ENCODE measurements around the gene CAPN13. TPM values are rescaled to one million over a fixed set of nuclear protein-coding genes. Genes with fewer than 3 reads are reported as not detected.

Gene CAPN13
- total RNA-seq, 1 experiment from 2014 or later, result not detected

- ChIA-PET POLR2A (no interaction called here), CTCF (no interaction called here)
- Mint-ChIP-seq H3K36me3 (ENCODE audit: insufficient read depth, unreplicated experiment) (no peaks in the 10 kb centered on the region), H3K4me1 (ENCODE audit: insufficient read depth, unreplicated experiment) (peaks cover 7% of the 10 kb centered on the region), H3K27me3 (ENCODE audit: insufficient read depth, unreplicated experiment) (peaks cover 11% of the 10 kb centered on the region), H3K9me3 (ENCODE audit: unreplicated experiment) (no peaks in the 10 kb centered on the region), H3K4me3 (ENCODE audit: unreplicated experiment) (no peak overlapping the region), H3K27ac (ENCODE audit: low read depth, unreplicated experiment) (no peak overlapping the region)
- no TSS peak for BruUV-seq (replicated peaks)
- TF ChIP-seq, protein P1, sequence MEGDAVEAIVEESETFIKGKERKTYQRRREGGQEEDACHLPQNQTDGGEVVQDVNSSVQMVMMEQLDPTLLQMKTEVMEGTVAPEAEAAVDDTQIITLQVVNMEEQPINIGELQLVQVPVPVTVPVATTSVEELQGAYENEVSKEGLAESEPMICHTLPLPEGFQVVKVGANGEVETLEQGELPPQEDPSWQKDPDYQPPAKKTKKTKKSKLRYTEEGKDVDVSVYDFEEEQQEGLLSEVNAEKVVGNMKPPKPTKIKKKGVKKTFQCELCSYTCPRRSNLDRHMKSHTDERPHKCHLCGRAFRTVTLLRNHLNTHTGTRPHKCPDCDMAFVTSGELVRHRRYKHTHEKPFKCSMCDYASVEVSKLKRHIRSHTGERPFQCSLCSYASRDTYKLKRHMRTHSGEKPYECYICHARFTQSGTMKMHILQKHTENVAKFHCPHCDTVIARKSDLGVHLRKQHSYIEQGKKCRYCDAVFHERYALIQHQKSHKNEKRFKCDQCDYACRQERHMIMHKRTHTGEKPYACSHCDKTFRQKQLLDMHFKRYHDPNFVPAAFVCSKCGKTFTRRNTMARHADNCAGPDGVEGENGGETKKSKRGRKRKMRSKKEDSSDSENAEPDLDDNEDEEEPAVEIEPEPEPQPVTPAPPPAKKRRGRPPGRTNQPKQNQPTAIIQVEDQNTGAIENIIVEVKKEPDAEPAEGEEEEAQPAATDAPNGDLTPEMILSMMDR (IDR thresholded peaks at IDR 0.05; ENCODE audit: unreplicated experiment), result no peak
- intact Hi-C loops (cut with micrococcal nuclease), result no loop called here
- no peak for DNase-seq (ENCODE audit: unreplicated experiment)
These were observed 47.8 kb downstream of the CAPN13 start for GRCh38 chr2:30759481-30759880.

DNA sequence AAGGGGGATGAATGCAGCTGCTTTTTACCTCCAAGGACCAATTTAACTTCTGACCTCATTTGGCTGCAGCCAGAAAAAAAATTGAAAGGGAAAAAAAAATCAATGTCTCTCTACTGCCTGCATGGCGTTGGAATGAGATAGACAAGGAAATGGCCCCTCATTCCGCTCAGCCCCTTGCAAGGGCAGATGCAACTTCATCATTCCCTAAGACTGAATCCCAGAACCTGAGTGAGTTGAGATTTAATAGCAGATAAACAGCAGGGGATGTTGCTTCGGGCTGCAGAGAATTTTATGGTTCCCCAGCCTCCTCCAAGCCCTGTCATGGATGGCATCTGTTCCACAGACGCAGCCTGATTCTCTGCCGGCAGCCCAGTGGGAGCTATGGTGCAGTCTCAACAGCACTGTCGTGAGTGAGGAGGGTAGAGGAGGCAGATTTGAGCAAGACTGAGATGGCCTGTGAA lies 49.0 kb downstream of the CAPN13 start:
- Mint-ChIP-seq H3K4me3 (ENCODE audit: unreplicated experiment) (no peak overlapping the region), H3K9me3 (ENCODE audit: unreplicated experiment) (no peaks in the 10 kb centered on the region), H3K27me3 (ENCODE audit: insufficient read depth, unreplicated experiment) (peaks cover 23% of the 10 kb centered on the region), H3K4me1 (ENCODE audit: insufficient read depth, unreplicated experiment) (peaks cover 7% of the 10 kb centered on the region), H3K36me3 (ENCODE audit: insufficient read depth, unreplicated experiment) (no peaks in the 10 kb centered on the region), H3K27ac (ENCODE audit: low read depth, unreplicated experiment) (no peak overlapping the region)
- intact Hi-C loops (cut with micrococcal nuclease), result no loop called here
- no peak for DNase-seq (ENCODE audit: unreplicated experiment)
- CTCF ChIA-PET, result no interaction called here
- no TSS peak for BruUV-seq (replicated peaks)
- TF ChIP-seq, protein P1 (IDR thresholded peaks at IDR 0.05; ENCODE audit: unreplicated experiment), result no peak
- POLR2A ChIA-PET, result no interaction called here

DNA sequence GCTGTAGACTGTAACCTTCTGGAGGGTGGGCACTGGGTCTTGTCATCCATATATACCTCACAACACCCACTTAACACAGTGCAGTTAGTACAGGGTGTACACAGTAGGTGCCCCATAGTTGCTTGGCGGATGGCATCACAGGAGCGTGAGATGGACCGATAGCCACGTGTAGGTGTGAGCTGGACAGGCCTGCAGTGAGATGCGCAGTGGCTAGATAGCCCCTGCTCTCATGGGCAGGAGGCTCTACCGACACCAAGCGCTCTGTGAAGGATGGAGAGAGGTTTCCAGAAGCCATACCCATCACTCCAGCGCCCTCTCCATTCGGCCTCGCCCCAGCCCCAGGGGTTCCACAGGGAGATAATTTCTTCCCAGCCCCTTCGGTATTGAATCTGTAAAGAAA lies 49.5 kb downstream of the CAPN13 start:
- no peak overlapping the region for H3K4me3 Mint-ChIP-seq (ENCODE audit: unreplicated experiment)
- DNase-seq (ENCODE audit: unreplicated experiment), result no peak
- no peaks in the 10 kb centered on the region for H3K9me3 Mint-ChIP-seq (ENCODE audit: unreplicated experiment)
- BruUV-seq (replicated peaks), result no TSS peak
- peaks cover 23% of the 10 kb centered on the region for H3K27me3 Mint-ChIP-seq (ENCODE audit: insufficient read depth, unreplicated experiment)
- no peaks in the 10 kb centered on the region for H3K36me3 Mint-ChIP-seq (ENCODE audit: insufficient read depth, unreplicated experiment)
- TF ChIP-seq, protein P1 (IDR thresholded peaks at IDR 0.05; ENCODE audit: unreplicated experiment), result no peak
- no peak overlapping the region for H3K27ac Mint-ChIP-seq (ENCODE audit: low read depth, unreplicated experiment)
- ChIA-PET CTCF (no interaction called here), POLR2A (no interaction called here)
- intact Hi-C loops (cut with micrococcal nuclease), result no loop called here
- H3K4me1 Mint-ChIP-seq (ENCODE audit: insufficient read depth, unreplicated experiment), result peaks cover 7% of the 10 kb centered on the region

DNA sequence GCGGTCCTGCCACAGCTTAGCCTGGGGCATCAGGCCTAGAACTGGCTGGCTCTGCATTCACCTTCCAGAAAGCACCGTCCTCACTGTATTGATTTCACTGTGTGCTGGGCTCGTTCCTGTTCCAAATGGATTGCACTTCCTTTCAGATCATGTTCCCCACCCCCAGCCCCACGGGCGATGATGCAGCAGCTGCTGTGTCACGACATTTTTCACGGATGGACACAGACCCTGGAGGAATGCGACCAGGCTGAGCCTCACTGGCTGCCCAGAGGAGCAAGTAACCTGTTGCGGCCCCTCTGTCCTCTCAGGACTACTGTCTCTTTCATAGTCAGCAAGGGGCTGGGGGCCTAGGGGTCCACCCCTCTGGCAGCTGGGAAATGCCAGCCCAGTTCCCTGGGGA lies 50.3 kb downstream of the CAPN13 start:
- TF ChIP-seq, protein P1 (IDR thresholded peaks at IDR 0.05; ENCODE audit: unreplicated experiment), result no peak
- ChIA-PET POLR2A (no interaction called here), CTCF (no interaction called here)
- no TSS peak for BruUV-seq (replicated peaks)
- intact Hi-C loops (cut with micrococcal nuclease), result no loop called here
- peaks cover 25% of the 10 kb centered on the region for H3K27me3 Mint-ChIP-seq (ENCODE audit: insufficient read depth, unreplicated experiment)
- H3K4me3 Mint-ChIP-seq (ENCODE audit: unreplicated experiment), result no peak overlapping the region
- H3K4me1 Mint-ChIP-seq (ENCODE audit: insufficient read depth, unreplicated experiment), result peaks cover 7% of the 10 kb centered on the region
- H3K36me3 Mint-ChIP-seq (ENCODE audit: insufficient read depth, unreplicated experiment), result no peaks in the 10 kb centered on the region
- no peak for DNase-seq (ENCODE audit: unreplicated experiment)
- H3K9me3 Mint-ChIP-seq (ENCODE audit: unreplicated experiment), result no peaks in the 10 kb centered on the region
- H3K27ac Mint-ChIP-seq (ENCODE audit: low read depth, unreplicated experiment), result no peak overlapping the region
